ENCODE results near the gene S100A3. TPM values are rescaled to one million over a fixed set of nuclear protein-coding genes. Genes with fewer than 3 reads are reported as not detected.
"Not testable (repeated sequence)": the region's sequence is repeated elsewhere in the genome, so short reads cannot be mapped to it uniquely, and the experiment has no call there.

Gene S100A3
- total and polyA plus RNA-seq, 12 donors: 0.28 to 3.8 (median 1.9) TPM; not detected in 5

DNA sequence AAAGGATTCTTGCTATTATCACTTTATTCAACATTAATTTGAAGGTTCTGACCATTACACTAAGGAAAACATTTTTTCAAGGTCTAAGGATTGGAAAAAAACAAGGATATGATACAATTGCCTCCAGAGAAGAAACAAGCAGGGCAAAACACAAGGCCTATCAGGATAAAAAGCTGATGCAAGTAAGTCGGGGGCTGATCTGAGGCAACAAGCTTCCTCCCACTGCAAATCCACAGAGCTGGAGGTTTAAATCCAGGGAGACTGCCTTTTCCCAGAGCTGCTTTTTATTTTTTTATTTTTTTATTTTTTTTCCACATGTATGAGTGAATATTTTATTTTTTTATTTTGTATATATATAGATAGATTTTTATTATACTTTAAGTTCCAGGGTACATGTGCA is 35.9 kb upstream of the S100A3 start:
- TF ChIP-seq, protein P1, sequence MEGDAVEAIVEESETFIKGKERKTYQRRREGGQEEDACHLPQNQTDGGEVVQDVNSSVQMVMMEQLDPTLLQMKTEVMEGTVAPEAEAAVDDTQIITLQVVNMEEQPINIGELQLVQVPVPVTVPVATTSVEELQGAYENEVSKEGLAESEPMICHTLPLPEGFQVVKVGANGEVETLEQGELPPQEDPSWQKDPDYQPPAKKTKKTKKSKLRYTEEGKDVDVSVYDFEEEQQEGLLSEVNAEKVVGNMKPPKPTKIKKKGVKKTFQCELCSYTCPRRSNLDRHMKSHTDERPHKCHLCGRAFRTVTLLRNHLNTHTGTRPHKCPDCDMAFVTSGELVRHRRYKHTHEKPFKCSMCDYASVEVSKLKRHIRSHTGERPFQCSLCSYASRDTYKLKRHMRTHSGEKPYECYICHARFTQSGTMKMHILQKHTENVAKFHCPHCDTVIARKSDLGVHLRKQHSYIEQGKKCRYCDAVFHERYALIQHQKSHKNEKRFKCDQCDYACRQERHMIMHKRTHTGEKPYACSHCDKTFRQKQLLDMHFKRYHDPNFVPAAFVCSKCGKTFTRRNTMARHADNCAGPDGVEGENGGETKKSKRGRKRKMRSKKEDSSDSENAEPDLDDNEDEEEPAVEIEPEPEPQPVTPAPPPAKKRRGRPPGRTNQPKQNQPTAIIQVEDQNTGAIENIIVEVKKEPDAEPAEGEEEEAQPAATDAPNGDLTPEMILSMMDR (IDR thresholded peaks at IDR 0.05): no peak
- TF ChIP-seq POLR2A (IDR thresholded peaks at IDR 0.05): no peak
- Histone ChIP-seq H3K27ac (peak overlapping the region in 1 of 5 donors; percentile 9), H3K36me3 (replicated peaks in 1 of 2) (no peaks in the 10 kb centered on the region), H3K4me3 (no peak overlapping the region), H3K4me1 (replicated peaks in 1 of 2) (peaks cover 19 to 22% of the 10 kb centered on the region in 2 donors), H3K9me3 (replicated peaks in 1 of 3) (no peaks in the 10 kb centered on the region), H3K27me3 (no peaks in the 10 kb centered on the region)
- DNase-seq: no peak
- 38 to 52% (median 46%) methylated on average over 1 of the region's 1 CpG for WGBS, 4 donors
- intact Hi-C loops (cut with DNase I): no loop called here

- TF ChIP-seq POLR2A (IDR thresholded peaks at IDR 0.05): no peak
- TF ChIP-seq, protein P1 (IDR thresholded peaks at IDR 0.05): no peak
- Histone ChIP-seq H3K36me3 (replicated peaks in 1 of 2) (no peaks in the 10 kb centered on the region), H3K27me3 (no peaks in the 10 kb centered on the region), H3K27ac (no peak overlapping the region), H3K4me3 (no peak overlapping the region), H3K9me3 (replicated peaks in 1 of 3) (no peaks in the 10 kb centered on the region), H3K4me1 (replicated peaks in 1 of 2) (peaks cover 18 to 22% of the 10 kb centered on the region in 2 donors)
- 73 to 88% (median 84%) methylated on average over 2 of the region's 2 CpGs for WGBS, 4 donors
- no peak for DNase-seq
- intact Hi-C loops (cut with DNase I): no loop called here
Observed at GRCh38 chr1:153583976-153584375, 34.9 kb upstream of the S100A3 start.

DNA sequence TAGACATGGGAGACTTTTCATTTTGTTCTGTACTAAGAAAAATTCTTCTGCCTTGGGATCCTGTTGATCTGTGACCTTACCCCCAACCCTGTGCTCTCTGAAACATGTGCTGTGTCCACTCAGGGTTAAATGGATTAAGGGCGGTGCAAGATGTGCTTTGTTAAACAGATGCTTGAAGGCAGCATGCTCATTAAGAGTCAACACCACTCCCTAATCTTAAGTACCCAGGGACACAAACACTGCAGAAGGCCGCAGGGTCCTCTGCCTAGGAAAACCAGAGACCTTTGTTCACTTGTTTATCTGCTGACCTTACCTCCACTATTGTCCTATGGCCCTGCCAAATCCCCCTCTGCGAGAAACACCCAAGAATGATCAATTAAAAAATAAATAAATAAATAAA is 34.5 kb upstream of the S100A3 start:
- H3K4me3 ChIP-seq; H3K36me3 ChIP-seq (replicated peaks in 1 of 2); H3K27ac ChIP-seq; H3K9me3 ChIP-seq (replicated peaks in 1 of 3); DNase-seq; intact Hi-C loops (cut with DNase I); H3K27me3 ChIP-seq: not testable (repeated sequence)
- WGBS, 4 donors: 91 to 98% (median 95%) methylated on average over 2 to 3 of the region's 3 CpGs
- H3K4me1 ChIP-seq (replicated peaks in 1 of 2): peaks cover 15 to 21% of the 10 kb centered on the region in 2 donors

DNA sequence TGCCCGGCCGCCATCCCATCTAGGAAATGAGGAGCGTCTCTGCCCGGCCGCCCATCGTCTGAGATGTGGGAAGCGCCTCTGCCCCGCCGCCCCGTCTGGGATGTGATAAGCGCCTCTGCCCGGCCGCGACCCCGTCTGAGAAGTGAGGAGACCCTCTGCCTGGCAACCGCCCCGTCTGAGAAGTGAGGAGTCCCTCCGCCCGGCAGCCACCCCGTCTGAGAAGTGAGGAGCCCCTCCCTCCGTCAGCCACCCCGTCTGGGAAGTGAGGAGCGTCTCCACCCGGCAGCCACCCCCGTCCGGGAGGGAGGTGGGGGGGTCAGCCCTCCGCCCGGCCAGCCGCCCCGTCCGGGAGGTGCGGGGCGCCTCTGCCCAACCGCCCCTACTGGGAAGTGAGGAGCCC is 33.8 kb upstream of the S100A3 start:
- H3K27ac ChIP-seq; H3K4me3 ChIP-seq; H3K36me3 ChIP-seq (replicated peaks in 1 of 2); H3K27me3 ChIP-seq; intact Hi-C loops (cut with DNase I); H3K9me3 ChIP-seq (replicated peaks in 1 of 3); DNase-seq: not testable (repeated sequence)
- 92 to 97% (median 96%) methylated on average over 9 to 32 of the region's 34 CpGs for WGBS, 4 donors
- H3K4me1 ChIP-seq (replicated peaks in 1 of 2): peaks cover 12 to 19% of the 10 kb centered on the region in 2 donors

GRCh38 chr1:153578936-153579335 is 29.9 kb upstream of the S100A3 start:
- Histone ChIP-seq H3K4me1 (replicated peaks in 1 of 2) (peaks cover 0 to 7% of the 10 kb centered on the region in 2 donors), H3K9me3 (replicated peaks in 1 of 3) (no peaks in the 10 kb centered on the region), H3K27ac (no peak overlapping the region), H3K27me3 (no peaks in the 10 kb centered on the region), H3K4me3 (no peak overlapping the region), H3K36me3 (replicated peaks in 1 of 2) (no peaks in the 10 kb centered on the region)
- 59 to 66% (median 63%) methylated on average over 3 of the region's 3 CpGs for WGBS, 4 donors
- no peak for DNase-seq
- intact Hi-C loops (cut with DNase I): loop anchor here in 1 of 2 donors (10.0 kb wide), 2 partner anchors 86 to 196 kb away; partner anchors contain the start of gene SLC27A3
- TF ChIP-seq POLR2A (IDR thresholded peaks at IDR 0.05): no peak
- TF ChIP-seq, protein P1 (IDR thresholded peaks at IDR 0.05): no peak
